ENCODE results near the gene SDK1.
"Not testable (repeated sequence)": the region's sequence is repeated elsewhere in the genome, so short reads cannot be mapped to it uniquely, and the experiment has no call there.

Gene SDK1

DNA sequence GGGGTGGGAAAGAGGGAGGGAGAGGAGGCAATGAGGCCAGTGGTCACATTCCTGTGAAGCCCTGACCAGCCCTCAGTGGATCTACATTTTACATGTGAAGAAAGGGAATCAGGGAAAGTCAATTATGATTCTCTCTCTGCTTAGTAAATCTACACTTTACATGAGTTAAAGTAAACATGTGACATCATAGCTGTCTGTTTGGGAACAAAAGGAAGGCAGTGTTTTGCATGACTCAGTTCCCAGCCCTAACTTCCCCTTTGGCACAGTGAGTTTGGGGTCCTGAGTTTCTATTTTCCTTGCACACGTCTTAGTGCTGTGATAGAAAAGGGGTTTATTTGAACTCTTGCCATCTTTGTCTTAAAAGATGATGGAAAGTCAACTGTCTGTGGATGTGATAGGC lies 615.1 kb downstream of the SDK1 start:
- DNase-seq (ENCODE audit: low read depth in 2 of 2): no peak

DNA sequence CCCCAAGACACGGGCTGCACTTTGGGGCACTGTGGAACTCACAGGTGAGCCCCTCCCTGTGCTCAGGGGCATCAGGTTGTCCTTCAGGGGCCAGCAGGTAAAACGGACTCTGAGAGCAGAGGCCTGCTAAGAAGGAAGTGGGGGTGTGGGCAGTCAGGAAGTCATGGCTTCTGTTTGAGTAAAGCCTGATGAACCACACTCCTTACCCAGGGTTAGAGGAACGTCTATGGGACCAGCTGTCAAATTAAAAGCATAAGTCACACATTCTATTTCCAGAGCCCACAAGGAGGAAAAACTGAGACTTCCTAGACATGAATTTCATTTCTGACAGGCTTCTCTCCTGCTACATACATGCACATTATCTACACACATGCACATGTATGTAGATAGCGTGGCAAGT lies 616.4 kb downstream of the SDK1 start:
- DNase-seq (ENCODE audit: low read depth in 2 of 2): no peak

DNA sequence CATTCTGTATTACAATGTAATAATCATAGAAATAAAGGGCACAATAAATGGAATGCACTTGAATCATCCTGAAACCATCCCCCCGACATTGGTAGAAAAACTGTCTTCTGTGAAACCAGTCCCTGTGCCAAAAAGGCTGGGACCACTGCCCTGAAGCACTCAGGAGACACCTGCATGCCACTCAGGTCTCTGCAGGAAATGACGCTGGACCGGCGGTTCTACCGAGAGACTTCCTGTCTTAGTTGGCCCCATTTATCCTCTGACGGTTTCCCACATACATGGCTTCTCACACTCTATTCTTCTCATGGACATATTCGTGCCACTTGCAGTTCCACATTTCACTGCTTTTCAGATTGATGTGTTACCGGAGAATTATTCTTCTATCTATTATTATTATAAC lies 617.5 kb downstream of the SDK1 start:
- DNase-seq (ENCODE audit: low read depth in 2 of 2): no peak

DNA sequence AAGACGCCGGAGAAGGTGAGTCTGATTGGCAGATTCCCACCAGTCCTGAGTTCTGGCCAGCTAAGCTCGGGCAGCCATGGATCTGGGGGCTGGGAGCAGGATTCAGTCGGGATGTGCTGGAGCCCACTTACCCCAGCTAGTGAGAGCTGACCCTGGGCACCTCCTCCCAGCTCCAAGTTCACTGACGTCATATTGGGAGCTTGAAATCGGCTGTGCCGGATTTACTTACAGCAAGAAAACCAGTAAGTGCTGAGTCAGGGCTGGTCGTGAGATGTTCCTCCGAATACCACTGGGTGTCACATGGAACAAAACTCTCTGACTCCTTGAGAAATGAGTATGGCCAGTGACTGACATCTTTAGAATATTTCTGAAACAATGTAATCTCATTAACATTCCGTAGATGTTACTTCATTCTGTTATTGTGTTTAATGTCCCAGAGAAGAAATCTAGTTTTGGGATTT lies 621.2 kb downstream of the SDK1 start:
- DNase-seq (ENCODE audit: low read depth in 2 of 2): no peak

DNA sequence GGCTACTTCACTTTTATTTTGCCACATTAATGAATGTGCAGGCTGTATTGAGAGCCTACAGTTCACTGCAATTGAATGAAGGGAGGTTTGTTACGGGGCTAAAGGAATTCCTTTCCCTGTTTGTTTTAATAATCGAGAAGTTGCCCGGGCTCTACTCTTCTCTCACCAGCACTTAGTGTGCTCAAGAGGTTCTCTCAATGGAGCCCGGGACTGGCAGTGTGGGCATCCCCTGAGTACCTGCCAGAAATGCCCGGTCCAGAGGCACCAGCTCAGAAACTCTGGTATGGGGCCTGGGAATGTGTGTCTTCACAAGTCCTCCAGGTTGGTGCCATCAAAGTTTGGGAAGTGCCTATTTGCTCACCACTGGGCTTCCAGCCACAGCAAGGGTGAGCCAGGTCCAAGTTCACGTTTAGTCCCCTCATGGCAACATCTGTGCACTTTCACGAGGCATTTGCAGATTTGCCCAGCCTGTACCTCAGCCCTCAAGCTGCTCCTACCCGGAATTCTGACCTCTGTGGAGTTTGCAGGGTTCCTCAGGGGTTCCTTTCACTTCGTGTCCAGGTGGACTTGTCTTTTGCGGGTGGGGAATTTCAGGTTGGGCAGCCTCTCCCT lies 622.4 kb downstream of the SDK1 start:
- DNase-seq (ENCODE audit: low read depth in 2 of 2): no peak

DNA sequence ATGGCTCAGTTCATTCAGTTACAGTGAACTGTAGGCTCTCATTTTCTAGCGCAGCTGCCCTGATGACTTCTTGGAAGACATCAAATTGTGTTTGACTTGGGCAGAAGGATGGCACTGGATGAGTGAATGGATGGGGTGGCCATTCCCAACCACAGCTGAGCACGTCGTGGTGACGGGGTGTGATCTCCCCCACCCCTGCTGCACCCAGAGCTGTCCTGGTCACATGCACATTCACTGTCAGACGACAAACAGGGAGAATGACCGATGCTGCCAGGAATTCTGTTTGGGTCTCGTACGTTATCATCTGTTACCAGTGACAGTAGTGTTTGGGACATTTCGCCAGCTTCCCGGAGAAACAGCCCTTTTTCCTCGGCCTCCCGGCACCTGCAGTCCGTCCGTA lies 623.2 kb downstream of the SDK1 start:
- DNase-seq (ENCODE audit: low read depth in 2 of 2): no peak

DNA sequence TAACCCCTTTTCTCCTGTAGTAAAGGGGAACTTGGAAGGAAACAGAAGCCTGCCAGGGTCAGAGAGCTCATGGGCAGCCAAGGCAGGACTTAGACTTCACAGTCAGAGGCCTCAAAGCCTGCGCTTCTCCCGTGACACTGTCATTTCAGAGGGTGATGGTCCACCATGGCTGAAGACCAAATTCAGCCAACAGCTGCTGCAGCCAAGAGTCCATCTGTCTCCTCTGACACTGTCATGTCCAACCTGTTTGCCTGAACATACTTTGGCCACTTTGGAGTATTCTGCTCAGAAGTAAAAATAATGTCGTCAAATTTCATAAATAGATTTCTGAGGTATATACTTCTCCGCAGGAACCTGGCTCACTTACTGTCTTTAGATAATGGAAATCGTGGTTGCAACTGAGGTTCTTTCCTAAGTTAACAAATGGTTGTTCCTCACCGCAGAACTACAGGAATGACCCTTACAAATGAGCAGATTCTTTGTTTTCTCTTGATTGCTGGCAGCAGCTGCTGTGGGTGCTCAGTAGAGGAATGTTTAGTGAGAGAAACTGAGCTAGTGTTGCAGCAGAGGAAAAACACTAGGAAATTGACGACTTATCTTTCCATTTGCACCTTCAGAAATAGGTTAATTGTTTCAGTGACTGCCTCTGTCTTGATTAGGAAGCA lies 626.5 kb downstream of the SDK1 start:
- no peak for DNase-seq (ENCODE audit: low read depth in 2 of 2)

DNA sequence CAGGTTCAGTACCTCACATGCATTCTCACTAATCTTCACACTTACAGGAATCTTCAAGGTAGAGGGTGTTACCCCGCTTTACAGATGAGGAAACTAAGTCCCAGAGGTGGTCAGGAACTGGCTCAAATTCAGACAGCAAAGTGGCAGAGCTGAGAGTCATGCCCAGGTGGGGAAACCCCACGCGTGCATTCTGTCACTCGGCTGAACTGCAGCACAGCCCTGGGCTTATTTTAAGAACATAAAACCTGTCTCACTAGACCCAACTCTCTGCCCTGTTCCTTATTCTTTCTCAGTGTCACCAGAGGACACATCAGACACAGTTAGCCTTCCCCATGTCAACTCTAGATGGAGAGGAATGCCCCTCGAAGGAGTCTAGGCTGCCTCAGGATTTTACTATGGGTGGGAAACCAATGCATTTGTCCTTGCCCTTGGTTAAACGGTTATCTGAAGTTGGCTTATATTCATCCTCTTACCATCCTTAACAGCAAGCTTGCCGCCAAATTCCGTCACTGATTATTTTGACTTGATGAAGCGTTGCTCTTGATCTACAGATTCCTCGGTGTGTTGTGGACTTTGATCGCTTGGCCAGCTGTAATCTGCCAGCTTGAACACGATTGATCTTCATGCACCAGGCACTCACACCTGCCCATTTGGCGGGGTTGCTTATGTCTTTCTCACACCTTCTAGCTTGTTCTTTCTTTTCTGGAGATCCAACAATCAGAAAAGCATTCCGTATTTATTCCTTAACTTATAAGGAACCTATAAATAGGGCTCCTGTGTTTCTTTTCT lies 627.9 kb downstream of the SDK1 start:
- no peak for DNase-seq (ENCODE audit: low read depth in 2 of 2)

DNA sequence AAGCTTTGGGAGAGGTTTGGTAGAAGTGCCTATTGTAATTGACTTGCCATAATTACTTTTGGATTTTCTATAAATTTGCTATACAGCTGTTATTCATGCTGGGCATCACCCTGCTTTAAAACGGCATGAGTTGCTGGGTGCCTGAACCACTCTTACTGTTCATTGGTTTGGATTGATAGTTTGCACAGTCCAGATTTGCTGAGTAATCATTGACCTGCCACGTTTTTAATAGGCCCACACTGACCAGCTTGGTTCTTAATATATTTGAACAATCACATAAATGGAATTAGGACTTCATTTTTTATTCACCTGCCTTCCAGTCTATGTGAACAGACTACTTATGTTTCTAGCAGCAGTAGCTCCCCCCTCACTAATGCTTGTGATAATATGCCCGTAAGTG lies 630.8 kb downstream of the SDK1 start:
- no peak for DNase-seq (ENCODE audit: low read depth in 2 of 2)

DNA sequence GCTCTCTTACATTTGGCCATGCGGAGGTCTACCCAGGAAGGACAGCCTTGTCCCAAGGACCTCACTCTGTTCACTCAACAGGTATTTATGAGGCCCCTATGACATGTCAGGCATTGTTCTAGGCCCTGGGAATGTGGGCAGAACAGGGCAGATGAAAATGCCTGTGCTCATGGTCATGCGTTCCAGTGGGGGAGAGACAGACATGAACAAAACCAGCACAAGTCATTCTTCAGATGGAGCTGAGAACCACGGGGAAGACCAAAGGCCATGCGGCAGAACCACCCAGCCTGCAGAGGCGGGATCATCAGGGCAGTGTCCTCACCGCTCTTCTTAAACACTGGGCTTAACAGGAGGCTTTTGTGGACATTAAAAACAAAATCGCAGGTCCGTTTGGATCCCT lies 636.1 kb downstream of the SDK1 start:
- DNase-seq (ENCODE audit: low read depth in 2 of 2): no peak

DNA sequence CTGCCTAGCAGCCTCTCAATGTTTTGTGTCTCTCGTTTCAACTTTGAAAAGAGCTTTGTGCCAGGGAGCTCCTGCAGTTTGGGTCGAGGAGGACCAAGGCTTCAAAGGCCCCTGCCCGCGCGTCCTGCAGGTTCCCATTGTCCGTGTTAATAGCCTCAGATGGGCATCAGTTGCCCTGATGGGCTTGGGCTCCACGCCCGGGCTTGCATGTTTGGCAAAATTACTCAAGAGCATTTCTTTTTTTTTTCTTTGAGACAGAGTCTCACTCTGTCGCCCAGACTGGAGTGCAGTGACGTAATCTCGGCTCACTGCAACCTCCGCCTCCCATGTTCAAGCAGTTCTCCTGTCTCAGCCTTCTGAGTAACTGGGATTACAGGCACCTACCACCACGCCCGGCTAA lies 636.6 kb downstream of the SDK1 start:
- DNase-seq (ENCODE audit: low read depth in 2 of 2): no peak

DNA sequence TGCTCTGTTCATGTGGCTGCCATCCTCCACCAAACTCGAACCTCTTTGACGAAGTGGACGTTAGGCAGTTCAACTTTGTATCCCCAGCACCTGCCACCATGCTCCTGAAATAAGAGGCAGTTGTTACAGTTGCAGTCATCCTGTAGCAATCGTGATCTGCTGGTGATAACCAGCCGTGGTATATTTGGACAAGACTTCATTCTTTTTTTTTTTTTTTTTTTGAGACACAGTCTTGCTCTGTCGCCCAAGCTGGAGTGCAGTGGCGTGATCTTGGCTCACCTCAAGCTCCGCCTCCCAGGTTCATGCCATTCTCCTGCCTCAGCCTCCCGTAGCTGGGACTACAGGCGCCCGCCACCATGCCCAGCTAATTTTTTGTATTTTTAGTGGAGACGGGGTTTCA lies 640.7 kb downstream of the SDK1 start:
- DNase-seq (ENCODE audit: low read depth in 2 of 2): not testable (repeated sequence)

DNA sequence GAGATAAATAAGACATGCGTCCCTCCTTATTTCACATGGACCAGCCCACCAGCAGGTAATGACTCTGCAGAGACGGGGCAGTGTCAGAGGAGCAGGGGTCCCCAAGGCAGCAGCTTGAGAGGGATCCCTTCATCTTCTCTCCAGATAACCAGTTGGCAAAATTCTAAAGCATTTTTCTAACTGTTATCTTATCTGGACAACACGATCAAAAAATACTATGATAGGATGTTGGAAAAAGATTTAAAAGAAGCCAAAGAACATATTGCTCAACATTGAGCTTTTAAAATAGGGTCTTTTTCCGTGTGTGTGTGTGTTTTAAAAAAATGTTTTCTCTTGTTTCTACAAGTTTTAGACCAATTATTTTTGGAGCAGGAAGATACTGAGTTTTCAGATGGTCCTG lies 641.2 kb downstream of the SDK1 start:
- no peak for DNase-seq (ENCODE audit: low read depth in 2 of 2)

DNA sequence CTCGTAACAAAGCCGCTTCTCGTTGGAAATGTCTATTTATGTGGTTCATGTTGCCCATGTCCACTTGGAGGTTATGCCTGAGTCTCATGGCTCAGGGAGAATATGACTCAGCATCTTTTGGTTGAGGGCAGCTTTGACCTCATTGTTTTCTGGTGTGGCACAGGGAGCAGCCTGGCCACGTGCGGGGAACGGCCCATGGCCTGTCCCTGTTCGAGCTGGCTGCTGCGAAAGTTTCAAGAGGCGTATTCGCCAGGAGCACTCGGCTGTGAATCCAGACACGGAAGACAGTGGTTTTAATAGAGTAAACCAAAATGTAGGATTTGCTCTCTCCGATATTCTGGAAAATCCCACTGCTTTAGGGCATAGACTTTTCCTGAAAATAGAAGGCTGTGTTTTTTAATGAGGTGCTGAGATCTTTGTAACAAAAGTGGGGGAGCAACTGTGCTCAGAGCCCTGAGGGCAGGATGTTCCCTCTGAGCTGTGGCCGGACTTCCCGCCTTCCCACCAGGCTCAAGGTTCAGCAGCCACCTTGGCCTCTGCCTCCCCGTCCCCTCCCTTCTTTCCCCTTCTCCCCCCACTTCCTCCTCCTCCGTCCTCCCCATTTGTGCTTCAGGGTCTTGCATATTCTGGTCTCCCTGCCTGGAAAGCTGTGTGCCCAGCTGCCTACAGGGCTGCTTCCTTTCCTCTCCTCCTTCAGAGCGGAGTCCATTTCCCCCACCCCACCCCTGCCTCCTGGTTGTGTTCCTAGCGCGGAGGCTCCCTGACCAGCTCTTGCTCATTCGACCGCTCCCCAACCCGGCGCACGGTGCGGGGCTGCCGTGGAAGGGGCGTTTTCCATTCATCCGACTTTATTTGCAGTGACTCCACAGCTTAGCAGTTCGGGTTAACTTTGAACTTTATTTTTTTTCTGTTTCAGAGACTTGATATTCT lies 642.0 kb downstream of the SDK1 start:
- no peak for DNase-seq (ENCODE audit: low read depth in 2 of 2)

DNA sequence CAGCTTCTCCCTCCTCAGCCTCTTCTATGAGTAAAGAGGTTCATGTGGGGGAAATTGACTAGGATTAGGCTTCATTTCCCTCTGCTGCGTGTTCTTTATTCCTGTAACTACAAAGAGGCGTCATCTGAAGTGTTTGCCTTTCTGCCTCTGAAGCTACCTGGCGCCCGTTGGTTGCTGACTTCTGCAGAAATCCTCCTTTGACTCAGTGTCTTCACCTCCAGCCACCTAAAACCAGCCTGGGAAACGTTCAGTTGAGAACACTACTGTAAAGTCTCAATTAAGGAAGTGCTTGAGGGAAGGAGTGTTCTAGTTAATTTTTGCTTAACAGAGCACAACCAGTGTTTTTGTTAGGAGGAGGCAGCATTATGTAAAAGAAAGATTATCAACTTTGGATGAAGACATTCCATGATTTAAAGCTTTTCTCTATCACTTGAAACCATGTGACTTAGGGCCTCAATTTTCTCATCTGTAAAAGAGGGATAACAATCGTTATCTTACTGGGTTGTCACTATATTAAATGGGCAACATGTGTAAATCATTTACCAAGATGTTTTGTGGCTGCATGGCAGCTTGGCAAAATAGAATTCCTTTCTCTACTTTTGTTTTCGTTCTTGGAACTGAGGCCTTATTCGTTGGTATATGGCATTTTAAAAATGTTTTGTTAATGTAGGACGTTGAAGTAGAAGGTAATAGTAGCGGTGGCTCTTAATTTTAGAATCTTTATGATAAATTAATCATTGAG lies 642.9 kb downstream of the SDK1 start:
- no peak for DNase-seq (ENCODE audit: low read depth in 2 of 2)

DNA sequence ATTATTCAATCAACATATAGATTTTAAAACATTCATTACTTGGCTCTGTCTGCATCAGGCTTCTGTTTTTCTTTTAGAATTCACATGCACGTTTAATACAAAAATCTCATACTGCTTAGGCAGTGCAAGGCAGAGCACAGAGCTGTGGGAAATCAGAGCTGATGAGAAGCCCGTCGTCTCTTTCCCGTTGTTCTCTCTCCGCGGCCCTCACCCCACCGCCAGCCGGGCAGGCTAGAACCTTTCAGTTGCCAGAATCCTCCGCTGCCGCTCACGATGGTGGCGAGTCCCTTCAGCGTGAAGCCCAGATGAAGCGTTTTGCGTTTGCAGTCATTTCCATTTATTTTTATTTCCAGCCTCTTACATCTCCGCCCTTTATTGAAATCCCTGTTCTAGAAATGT lies 648.2 kb downstream of the SDK1 start:
- no peak for DNase-seq (ENCODE audit: low read depth in 2 of 2)

DNA sequence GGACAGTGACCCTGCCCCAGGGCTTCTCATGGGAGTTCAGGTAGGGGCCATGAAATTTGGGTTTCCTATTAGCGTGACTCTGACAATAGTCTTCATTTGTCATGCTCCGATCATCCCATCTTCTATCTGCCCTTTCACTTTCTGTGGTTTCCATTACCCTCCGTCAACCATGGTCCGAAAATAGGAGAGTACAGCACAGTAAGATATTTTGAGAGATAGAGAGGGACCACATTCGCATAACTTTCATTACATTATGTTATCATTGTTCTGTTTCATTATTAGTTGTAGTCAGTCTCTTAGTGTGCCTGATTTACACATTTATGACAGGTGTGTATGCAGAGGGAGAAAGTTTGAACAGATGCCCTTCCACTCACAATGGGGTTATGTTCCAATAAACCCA lies 649.2 kb downstream of the SDK1 start:
- no peak for DNase-seq (ENCODE audit: low read depth in 2 of 2)

DNA sequence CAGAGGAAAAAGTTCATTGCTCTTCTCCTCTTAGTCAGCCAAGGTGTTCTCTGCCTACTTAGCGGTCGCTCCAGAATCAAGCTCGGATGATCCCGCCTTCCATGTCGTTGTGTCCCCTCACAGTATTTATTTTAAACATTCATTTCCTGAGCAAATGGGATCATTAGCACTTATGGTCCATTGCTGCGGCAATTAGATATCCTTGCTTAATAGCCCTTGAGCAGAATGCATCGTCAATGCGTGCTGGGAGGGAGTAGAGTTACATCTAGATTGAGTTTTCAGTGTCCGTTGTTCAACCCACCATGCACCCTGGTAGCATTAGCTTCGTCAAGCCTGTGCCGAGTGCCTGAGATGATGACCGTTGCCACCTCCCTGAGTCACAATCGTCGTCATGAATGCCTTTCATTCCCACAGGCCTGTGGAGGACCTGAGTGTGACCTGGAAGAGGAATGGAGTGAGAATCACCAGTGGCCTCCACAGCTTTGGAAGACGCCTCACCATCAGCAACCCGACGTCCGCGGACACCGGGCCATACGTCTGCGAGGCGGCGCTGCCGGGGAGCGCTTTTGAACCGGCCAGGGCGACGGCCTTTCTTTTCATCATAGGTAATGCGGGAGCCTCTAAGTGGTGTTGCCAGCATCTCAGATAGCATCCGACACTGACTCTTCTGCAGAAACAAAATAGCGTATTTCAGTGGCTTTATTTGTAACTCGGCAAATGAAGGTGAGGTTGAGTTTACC lies 650.4 kb downstream of the SDK1 start:
- DNase-seq (ENCODE audit: low read depth in 2 of 2): no peak

DNA sequence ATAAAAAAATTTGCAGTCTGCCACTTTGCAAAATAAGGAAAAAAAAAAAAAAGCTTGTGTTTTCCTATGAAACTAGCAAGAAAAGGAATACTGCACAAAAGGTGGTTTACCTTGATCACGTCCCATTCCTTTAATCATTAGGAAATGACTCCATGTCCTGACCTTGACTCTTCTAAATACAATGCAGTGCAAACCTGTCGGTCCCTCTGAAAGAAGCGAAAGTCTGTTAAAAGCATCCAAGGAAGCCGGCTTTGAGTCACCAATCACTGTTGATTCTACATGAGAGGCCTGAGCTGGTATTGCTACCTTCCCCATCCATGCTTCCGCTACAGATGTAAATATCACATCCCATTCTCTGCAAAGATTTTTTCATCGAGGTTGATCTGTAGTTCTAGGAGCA lies 652.1 kb downstream of the SDK1 start:
- DNase-seq (ENCODE audit: low read depth in 2 of 2): no peak

DNA sequence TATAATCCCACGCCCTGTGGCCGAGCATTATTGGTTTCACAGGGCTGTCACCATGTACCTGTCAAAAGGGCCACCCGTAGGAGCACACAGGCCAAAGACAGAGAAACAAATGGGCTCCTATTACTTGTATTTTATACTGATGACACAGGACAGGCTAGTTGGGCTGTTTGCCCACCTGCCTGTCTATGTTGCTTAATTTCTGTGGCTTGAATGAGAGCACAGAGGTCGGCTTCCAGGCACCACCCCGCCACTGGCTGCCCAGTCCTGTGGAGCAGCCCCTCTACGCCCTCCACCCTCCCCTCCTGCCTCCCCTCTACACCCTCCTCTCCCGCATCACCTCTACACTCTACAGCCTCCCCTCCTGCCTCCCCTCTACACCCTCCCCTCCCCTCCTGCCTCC lies 652.9 kb downstream of the SDK1 start:
- no peak for DNase-seq (ENCODE audit: low read depth in 2 of 2)

DNA sequence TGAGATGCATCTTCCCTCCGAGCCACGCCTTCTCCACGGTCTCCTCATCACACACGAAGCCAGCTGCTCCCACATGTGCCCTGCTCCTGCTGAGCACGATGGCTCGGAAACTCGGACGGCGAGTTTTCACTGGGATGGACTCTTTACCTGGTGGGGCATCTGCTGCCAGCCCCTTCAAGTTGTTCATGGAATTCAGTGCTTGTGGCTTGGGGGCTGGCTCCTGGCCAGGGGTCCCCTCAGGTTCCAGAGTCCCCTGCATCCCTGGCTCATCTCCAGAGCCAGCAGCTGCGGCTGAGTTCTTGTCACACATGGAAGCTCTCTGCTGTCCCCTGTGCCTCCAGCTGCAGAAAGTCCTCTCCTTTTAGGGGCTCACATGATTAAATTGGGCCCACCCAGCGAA lies 654.0 kb downstream of the SDK1 start:
- no peak for DNase-seq (ENCODE audit: low read depth in 2 of 2)

Data from activated CD4-positive, alpha-beta T cell treated with anti-CD3 and anti-CD28 coated beads for 24 hours (primary cell).